ENCODE measurements around the gene EFCAB5. TPM values are rescaled to one million over a fixed set of nuclear protein-coding genes. Genes with fewer than 3 reads are reported as not detected.
"Not testable (repeated sequence)": the region's sequence is repeated elsewhere in the genome, so short reads cannot be mapped to it uniquely, and the experiment has no call there.

EFCAB5 gene
- total RNA-seq, 1 donor from 2014 or later: 0.99 TPM

GRCh38 chr17:30005709-30006320 lies 64.4 kb downstream of the EFCAB5 start:
- no peak for DNase-seq

- DNase-seq: not testable (repeated sequence)
Measured at GRCh38 chr17:30011934-30012333, 70.5 kb downstream of the EFCAB5 start.

- peak; percentile 2 for DNase-seq
Measured at GRCh38 chr17:30021708-30022317, 80.4 kb downstream of the EFCAB5 start.

GRCh38 chr17:30025325-30025724 lies 83.9 kb downstream of the EFCAB5 start:
- DNase-seq: not testable (repeated sequence)

GRCh38 chr17:30027676-30028075 lies 86.2 kb downstream of the EFCAB5 start:
- DNase-seq: no peak

- no peak for DNase-seq
Measured at GRCh38 chr17:30031214-30031869, 89.9 kb downstream of the EFCAB5 start.

GRCh38 chr17:30035369-30035768 lies 93.9 kb downstream of the EFCAB5 start:
- no peak for DNase-seq

GRCh38 chr17:30040719-30041518 lies 99.5 kb downstream of the EFCAB5 start:
- not testable (repeated sequence) for DNase-seq

GRCh38 chr17:30041551-30041950 lies 100.1 kb downstream of the EFCAB5 start:
- DNase-seq: no peak

GRCh38 chr17:30062372-30062771 lies 120.9 kb downstream of the EFCAB5 start:
- DNase-seq: no peak

GRCh38 chr17:30064738-30065137 lies 123.3 kb downstream of the EFCAB5 start:
- no peak for DNase-seq

- DNase-seq: no peak
Measured at GRCh38 chr17:30068465-30068864, 127.0 kb downstream of the EFCAB5 start.

GRCh38 chr17:30074254-30074653 lies 132.8 kb downstream of the EFCAB5 start:
- no peak for DNase-seq

GRCh38 chr17:30074730-30075129 lies 133.3 kb downstream of the EFCAB5 start:
- no peak for DNase-seq

GRCh38 chr17:30082773-30083172 lies 141.3 kb downstream of the EFCAB5 start:
- no peak for DNase-seq

- DNase-seq: no peak
Measured at GRCh38 chr17:30084788-30085187, 143.4 kb downstream of the EFCAB5 start.

GRCh38 chr17:30086896-30087295 lies 145.5 kb downstream of the EFCAB5 start:
- DNase-seq: no peak

- not testable (repeated sequence) for DNase-seq
Measured at GRCh38 chr17:30087431-30087830, 146.0 kb downstream of the EFCAB5 start.

GRCh38 chr17:30091121-30091670 lies 149.8 kb downstream of the EFCAB5 start:
- DNase-seq: no peak

- peak; percentile 33 for DNase-seq
Measured at GRCh38 chr17:30091771-30092170, 150.3 kb downstream of the EFCAB5 start.

- no peak for DNase-seq
Measured at GRCh38 chr17:30092886-30093285, 151.5 kb downstream of the EFCAB5 start.

GRCh38 chr17:30093463-30094147 lies 152.2 kb downstream of the EFCAB5 start:
- DNase-seq: peak; percentile 21

Data from skin of body (tissue), 2 donors.